Measurements from ENCODE around the gene GGTLC2.
"Not testable (repeated sequence)": the region's sequence is repeated elsewhere in the genome, so short reads cannot be mapped to it uniquely, and the experiment has no call there.

Gene GGTLC2

DNA sequence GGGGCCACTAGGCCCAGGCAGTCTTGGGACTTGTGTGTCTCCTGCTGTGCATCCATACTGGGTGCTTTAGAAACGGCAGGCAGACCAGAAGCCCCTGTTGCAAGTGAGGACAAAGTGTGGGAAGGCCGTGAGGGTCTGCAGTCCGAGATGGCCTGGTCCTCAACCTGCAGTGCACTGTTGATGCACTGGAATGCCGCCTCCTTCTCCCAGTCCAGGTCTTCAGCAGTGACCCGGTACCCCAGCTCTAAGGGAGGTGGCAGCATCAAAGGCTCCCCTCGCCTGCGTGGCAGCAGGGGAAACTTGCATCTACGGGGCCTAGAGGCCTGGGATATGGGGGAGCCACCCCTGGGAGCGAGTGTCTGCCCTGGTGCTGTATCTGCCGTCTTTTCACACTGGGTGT is 2.2 kb upstream of the GGTLC2 start:
- not testable (repeated sequence) for DNase-seq

DNA sequence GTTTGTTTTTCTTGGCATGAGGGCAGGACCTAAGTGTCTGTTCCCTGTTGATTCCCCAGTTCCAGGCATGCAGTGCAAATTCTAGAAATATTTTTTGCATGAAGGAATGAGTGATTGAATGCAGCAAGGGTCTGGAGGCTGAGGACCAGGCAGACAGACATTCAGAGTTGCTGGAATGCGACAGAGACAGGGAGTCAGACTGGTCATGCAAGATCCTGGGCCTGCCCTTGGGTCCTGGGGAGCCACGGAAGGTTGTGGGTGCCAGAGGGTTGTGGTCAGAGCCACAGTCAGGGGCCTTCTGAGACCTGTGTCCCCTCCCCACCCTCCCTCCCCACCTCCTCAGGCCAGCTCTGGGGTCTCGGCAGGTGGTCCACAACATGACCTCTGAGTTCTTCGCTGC is 1.6 kb downstream of the GGTLC2 start:
- not testable (repeated sequence) for DNase-seq

DNA sequence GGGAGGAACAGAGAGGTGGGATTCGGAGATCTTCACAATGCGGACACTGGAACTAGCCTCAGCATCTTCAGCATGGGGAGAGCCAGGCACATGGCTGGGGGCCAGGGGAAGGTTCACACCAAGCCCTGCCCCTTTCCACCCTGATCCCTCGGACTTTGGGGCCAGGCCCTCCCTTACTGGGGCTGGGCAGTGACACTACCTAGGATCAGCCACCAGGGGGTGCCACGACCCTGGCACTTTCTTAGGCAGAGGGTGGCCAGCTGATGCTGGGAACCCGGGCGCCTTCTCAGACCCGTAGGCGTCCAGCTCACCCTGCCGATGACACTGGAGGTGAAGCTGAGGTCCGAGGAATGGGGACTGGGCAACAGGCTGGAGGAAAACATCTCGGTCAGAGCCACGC is 3.5 kb downstream of the GGTLC2 start:
- DNase-seq, result not testable (repeated sequence)

DNA sequence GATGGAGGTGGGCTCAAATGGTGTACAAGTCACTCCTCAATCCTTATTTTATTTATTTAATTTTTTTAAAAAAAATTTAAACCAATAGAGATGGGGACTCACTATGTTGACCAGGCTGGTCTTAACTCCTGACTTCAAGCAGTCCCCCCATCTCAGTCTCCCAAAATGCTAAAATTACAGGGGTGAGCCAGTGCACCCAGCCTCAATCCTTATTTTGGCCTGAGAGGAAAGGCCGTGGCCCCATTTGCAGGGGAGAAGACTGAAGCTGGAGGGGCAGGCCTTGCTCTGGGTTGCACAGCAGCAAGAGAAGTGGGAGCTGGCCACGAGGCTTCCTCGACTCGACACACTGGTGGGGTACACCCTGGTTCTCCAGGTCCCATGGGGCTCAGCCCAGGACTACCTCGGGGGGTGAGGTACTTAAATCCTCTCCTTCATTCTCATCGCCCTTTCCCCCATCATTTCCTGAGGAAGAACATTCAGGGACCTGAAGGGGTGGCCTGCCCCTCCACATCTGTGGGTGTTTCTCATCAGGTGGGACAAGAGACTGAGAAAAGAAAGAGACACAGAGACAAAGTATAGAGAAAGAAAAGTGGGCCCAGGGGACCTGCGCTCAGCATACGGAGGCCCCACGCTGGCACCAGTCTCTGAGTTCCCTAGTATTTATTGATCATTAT is 4.6 kb downstream of the GGTLC2 start:
- not testable (repeated sequence) for DNase-seq

DNA sequence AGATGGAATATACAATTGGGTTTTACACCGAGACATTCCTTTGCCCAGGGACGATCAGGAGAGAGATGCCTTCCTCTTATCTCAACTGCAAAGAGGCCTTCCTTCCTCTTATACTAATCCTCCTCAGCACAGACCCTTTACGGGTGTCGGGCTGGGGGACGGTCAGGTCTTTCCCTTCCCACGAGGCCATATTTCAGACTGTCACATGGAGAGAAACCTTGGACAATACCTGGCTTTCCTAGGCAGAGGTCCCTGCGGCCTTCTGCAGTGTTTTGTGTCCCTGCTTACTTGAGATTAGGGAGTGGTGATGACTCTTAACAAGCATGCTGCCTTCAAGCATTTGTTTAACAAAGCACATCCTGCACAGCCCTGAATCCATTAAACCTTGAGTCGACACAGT is 5.3 kb downstream of the GGTLC2 start:
- not testable (repeated sequence) for DNase-seq

GRCh38 chr22:22650398-22650797 is 6.0 kb downstream of the GGTLC2 start:
- DNase-seq, result not testable (repeated sequence)

- DNase-seq, result not testable (repeated sequence)
These were observed 6.5 kb downstream of the GGTLC2 start for GRCh38 chr22:22650803-22651515.

DNA sequence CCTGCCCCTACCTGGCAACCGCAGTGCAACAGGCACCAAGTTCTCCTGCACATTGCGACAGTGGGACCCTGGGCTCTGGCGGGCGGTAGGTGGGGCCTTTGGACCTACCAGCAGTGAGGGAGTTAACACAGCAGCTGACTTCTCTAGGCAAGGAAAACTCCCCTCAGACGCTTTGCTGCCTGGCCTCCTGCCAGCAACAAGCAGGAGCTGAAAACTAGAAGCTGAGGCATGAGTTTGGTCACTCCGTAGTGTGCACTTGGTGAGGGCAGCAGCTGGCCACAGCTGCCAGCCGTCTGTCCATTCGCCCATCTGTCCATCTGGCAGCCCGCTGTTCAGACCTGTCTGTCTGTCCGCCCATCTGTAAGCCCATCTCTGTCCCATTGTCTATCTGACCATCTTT is 7.2 kb downstream of the GGTLC2 start:
- peak; percentile 34 for DNase-seq

GRCh38 chr22:22652102-22652501 is 7.7 kb downstream of the GGTLC2 start:
- DNase-seq, result not testable (repeated sequence)

DNA sequence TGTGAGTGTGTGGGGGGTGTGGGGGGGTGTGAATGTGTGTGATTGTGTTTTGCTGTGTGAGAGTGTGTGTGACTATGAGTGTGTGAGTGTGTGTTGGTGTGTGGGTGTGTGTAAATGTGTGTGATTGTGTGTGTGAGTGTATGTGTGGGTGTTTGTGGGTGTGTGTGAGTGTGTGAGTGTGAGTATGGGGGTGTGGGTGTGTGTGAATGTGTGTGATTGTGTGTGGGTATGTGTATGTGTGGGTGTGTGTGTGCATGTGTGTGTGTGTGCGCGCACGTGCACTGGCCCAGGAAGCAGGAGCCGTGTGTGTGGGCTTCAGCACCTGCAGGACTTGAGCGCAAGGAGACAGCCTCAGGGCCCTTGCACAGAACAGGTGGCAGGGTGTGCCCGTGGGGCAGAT is 8.2 kb downstream of the GGTLC2 start:
- not testable (repeated sequence) for DNase-seq

DNA sequence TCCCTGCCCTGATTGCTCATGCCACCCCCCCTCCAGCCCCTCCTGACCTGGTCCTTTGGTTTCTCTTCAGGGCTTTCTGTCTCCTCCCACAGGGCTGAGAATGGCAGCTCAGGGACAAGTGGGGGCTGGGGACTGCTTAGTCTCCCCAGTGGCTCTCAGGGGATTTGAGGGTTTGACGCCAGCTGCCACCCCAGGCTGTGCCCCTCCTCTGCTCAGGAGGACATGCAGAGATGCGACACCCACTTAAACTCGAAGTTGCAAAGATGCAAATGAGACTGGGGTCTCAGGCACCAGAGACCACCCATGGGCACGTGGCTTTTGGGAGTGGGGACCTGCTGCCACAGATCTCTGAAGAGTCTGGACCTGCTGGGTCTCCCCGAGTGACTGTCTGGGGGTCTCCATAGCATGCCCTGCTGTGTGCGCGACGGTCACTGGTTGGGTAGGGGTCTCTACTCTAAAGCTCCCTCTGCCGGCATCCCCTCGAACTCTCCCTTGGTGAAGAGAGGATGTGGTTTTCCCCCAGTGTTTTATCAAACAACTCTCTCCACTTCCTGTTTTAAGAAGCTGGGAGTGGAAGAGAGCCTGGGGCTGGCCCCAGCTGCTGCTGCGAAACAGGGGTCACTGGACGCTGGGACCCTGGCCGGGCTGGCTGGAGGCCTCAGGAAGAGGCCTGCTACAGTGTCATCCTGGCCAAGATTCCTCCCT is 9.4 kb downstream of the GGTLC2 start:
- DNase-seq, result peak; percentile 76

DNA sequence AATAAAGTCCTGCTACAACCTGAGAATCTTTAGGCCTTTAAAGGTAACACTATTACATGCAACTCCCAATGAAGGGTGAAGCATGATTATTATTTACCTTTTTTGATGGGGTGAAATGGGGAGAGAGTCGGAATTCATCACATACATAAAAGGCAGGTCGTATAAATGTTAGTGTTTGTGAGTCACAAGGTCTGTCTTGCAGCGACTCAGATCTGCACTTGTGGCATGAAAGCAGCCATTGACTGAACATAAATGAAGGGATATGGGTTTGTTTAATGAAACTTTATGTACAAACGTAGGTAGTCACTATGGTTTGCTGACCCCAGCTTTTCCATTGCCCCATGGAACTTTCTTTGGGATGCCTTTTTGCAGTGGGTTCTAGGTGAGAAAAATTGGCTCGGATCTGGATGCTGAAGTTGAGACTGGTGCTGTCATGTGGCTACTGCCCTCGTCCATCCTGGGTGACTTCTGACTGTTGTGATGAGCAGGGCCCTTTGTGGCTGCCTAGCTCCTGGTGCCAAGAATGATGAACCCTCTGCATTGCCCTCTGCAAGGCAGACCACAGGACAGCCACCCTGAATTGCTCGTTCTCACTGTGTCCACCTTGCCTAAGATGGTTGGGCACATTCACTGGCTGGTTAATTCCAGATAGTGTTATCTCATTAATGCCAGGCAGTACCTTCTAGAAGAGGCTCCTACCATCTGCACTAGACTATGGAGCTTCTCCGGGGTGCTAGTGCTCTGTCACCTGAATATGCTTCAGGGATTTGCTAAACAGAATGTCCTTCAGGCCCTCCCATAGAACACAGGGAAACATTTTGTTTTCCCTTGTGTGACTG is 11.3 kb downstream of the GGTLC2 start:
- DNase-seq, result no peak

GRCh38 chr22:22657712-22658111 is 13.3 kb downstream of the GGTLC2 start:
- no peak for DNase-seq

DNA sequence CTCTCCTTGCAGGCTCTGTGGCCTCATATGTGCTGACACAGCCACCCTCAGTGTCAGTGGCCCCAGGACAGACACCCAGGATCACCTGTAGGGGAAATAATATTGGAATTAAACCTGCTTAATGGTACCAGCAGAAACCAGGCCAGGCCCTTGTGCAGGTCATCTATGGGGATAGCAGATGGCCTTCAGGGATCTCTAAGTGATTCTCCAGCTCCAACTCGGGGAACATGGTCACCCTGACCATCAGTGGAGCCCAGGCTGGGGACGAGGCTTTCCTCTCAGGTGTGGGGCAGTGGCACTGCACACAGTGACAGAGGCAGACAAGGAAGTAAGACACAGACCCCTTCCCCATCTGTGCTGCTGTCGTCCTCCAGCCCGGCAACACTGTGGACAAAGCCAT is 16.9 kb downstream of the GGTLC2 start:
- DNase-seq, result no peak

DNA sequence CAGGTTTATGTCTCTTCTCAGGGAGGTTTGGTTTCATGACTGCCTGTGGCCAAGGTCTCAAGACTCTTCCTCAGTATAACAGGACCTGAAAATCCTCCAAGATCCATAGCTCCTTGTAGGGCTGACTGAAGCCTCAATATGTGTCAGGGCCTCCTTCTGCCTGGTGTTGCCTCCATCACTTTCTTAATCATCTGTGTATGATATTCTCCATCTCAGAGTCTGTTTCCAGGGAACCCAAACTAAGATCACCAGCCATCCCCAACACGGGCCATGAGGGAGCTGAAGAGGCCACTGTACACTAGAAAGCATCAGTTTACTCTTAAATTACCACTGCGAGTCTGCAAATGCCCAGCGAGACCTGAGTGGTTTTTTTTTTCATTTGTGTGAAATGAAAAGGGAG is 17.7 kb downstream of the GGTLC2 start:
- no peak for DNase-seq

- no peak for DNase-seq
These were observed 19.7 kb downstream of the GGTLC2 start for GRCh38 chr22:22663861-22664800.

GRCh38 chr22:22666307-22667091 is 22.1 kb downstream of the GGTLC2 start:
- DNase-seq, result peak; percentile 75

DNA sequence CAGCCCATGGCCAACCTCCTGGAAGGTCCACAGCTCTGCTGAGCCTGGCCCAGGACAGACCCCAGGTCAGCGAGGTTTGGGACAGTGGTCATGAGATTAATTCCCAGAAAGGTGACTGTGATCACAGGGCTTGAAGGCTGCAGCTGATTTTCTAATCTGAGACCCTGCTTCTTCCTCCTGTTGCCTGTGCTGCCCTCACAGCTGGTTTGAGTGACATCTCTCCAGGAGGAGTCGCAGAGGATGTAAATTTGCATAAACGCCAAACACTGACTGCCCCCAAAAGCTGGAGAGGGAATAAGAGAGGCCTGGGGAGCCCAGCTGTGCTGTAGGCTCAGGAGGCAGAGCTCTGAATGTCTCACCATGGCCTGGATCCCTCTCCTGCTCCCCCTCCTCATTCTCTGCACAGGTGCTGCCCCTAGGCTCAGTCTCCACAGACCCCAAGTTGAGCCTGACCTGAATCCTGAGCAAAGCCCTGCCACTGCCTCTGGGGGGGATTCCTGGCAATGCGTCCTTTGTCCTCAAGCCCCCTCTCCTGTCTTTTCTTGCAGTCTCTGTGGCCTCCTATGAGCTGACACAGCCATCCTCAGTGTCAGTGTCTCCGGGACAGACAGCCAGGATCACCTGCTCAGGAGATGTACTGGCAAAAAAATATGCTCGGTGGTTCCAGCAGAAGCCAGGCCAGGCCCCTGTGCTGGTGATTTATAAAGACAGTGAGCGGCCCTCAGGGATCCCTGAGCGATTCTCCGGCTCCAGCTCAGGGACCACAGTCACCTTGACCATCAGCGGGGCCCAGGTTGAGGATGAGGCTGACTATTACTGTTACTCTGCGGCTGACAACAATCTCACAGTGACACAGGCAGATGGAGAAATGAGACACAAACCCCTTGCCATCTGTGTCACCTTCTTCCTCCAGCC is 23.8 kb downstream of the GGTLC2 start:
- no peak for DNase-seq

- DNase-seq, result no peak
These were observed 24.7 kb downstream of the GGTLC2 start for GRCh38 chr22:22669093-22669492.

Measured in OCI-M1 (cell line).